IPS-15b (cell line): ENCODE data around the gene DENND1A.

Experiments used
- H3K27me3 ChIP-seq: one replicate; pipeline ENCODE4 v1.6.1; 2013; ENCODE audit warnings: low read length; ENCODE audit not compliant: control insufficient read depth, insufficient read depth
- H3K36me3 ChIP-seq: one replicate; pipeline ENCODE4 v1.6.1; 2013; ENCODE audit warnings: low read length; ENCODE audit not compliant: control insufficient read depth, insufficient read depth
- H3K4me1 ChIP-seq: one replicate; pipeline ENCODE4 v1.6.1; 2013; ENCODE audit warnings: mild to moderate bottlenecking, low read length; ENCODE audit not compliant: control insufficient read depth, insufficient read depth
- H3K4me3 ChIP-seq: one replicate; pipeline ENCODE4 v1.5.1; 2013; ENCODE audit warnings: low read depth, low read length
- H3K9ac ChIP-seq: one replicate; pipeline ENCODE4 v1.6.1; 2013; ENCODE audit warnings: low read depth, mild to moderate bottlenecking, low read length
- H3K9me3 ChIP-seq: one replicate; pipeline ENCODE4 v1.6.1; 2013; ENCODE audit warnings: mild to moderate bottlenecking, low read length; ENCODE audit not compliant: control insufficient read depth, insufficient read depth

Gene DENND1A

GRCh38 chr9:123796094-123796493 is 133.8 kb downstream of the DENND1A start:
- H3K27me3 ChIP-seq, result no peaks in the 10 kb centered on the region
- H3K4me3 ChIP-seq, result no peak overlapping the region
- no peaks in the 10 kb centered on the region for H3K4me1 ChIP-seq
- H3K9me3 ChIP-seq, result no peaks in the 10 kb centered on the region
- no peaks in the 10 kb centered on the region for H3K36me3 ChIP-seq
- no peak overlapping the region for H3K9ac ChIP-seq

GRCh38 chr9:123795336-123795735 is 134.6 kb downstream of the DENND1A start:
- Histone ChIP-seq H3K4me1 (no peaks in the 10 kb centered on the region), H3K9ac (no peak overlapping the region), H3K9me3 (no peaks in the 10 kb centered on the region), H3K36me3 (no peaks in the 10 kb centered on the region), H3K27me3 (no peaks in the 10 kb centered on the region), H3K4me3 (no peak overlapping the region)

GRCh38 chr9:123792501-123792900 is 137.4 kb downstream of the DENND1A start:
- Histone ChIP-seq H3K36me3 (no peaks in the 10 kb centered on the region), H3K4me1 (peaks cover 2% of the 10 kb centered on the region), H3K27me3 (no peaks in the 10 kb centered on the region), H3K9ac (no peak overlapping the region), H3K4me3 (no peak overlapping the region), H3K9me3 (no peaks in the 10 kb centered on the region)

GRCh38 chr9:123789554-123790292 is 140.2 kb downstream of the DENND1A start:
- Histone ChIP-seq H3K4me3 (no peak overlapping the region), H3K9me3 (no peaks in the 10 kb centered on the region), H3K36me3 (no peaks in the 10 kb centered on the region), H3K4me1 (peaks cover 2% of the 10 kb centered on the region), H3K27me3 (no peaks in the 10 kb centered on the region), H3K9ac (no peak overlapping the region)

GRCh38 chr9:123787416-123787815 is 142.5 kb downstream of the DENND1A start:
- Histone ChIP-seq H3K36me3 (no peaks in the 10 kb centered on the region), H3K9me3 (no peaks in the 10 kb centered on the region), H3K4me3 (no peak overlapping the region)

GRCh38 chr9:123784518-123784917 is 145.4 kb downstream of the DENND1A start:
- Histone ChIP-seq H3K4me1 (peaks cover 2% of the 10 kb centered on the region), H3K9me3 (no peaks in the 10 kb centered on the region), H3K27me3 (no peaks in the 10 kb centered on the region), H3K36me3 (no peaks in the 10 kb centered on the region), H3K4me3 (no peak overlapping the region), H3K9ac (no peak overlapping the region)

More at GRCh38 chr9:123787416-123787815, 142.5 kb downstream of the DENND1A start:
- Histone ChIP-seq H3K4me1 (peaks cover 2% of the 10 kb centered on the region), H3K9ac (no peak overlapping the region), H3K27me3 (no peaks in the 10 kb centered on the region)

GRCh38 chr9:123778232-123778902 is 151.6 kb downstream of the DENND1A start:
- Histone ChIP-seq H3K27me3 (no peaks in the 10 kb centered on the region), H3K4me1 (peaks cover 12% of the 10 kb centered on the region), H3K4me3 (no peak overlapping the region), H3K36me3 (no peaks in the 10 kb centered on the region), H3K9ac (no peak overlapping the region), H3K9me3 (no peaks in the 10 kb centered on the region)

- Histone ChIP-seq H3K4me1 (peaks cover 12% of the 10 kb centered on the region), H3K36me3 (no peaks in the 10 kb centered on the region), H3K4me3 (no peak overlapping the region), H3K9ac (no peak overlapping the region), H3K27me3 (no peaks in the 10 kb centered on the region), H3K9me3 (no peaks in the 10 kb centered on the region)
Observed at GRCh38 chr9:123776708-123777537, 153.0 kb downstream of the DENND1A start.

- peaks cover 12% of the 10 kb centered on the region for H3K4me1 ChIP-seq
Observed at GRCh38 chr9:123775289-123776284, 154.3 kb downstream of the DENND1A start.

GRCh38 chr9:123773783-123774182 is 156.1 kb downstream of the DENND1A start:
- Histone ChIP-seq H3K4me3 (no peak overlapping the region), H3K9me3 (no peaks in the 10 kb centered on the region), H3K9ac (no peak overlapping the region), H3K36me3 (no peaks in the 10 kb centered on the region), H3K27me3 (no peaks in the 10 kb centered on the region), H3K4me1 (peaks cover 12% of the 10 kb centered on the region)

More at GRCh38 chr9:123775289-123776284, 154.3 kb downstream of the DENND1A start:
- Histone ChIP-seq H3K9me3 (no peaks in the 10 kb centered on the region), H3K4me3 (no peak overlapping the region), H3K9ac (no peak overlapping the region), H3K36me3 (no peaks in the 10 kb centered on the region), H3K27me3 (no peaks in the 10 kb centered on the region)

GRCh38 chr9:123772967-123773366 is 157.0 kb downstream of the DENND1A start:
- H3K27me3 ChIP-seq, result no peaks in the 10 kb centered on the region
- no peaks in the 10 kb centered on the region for H3K9me3 ChIP-seq
- no peaks in the 10 kb centered on the region for H3K36me3 ChIP-seq
- peaks cover 12% of the 10 kb centered on the region for H3K4me1 ChIP-seq
- H3K9ac ChIP-seq, result no peak overlapping the region
- H3K4me3 ChIP-seq, result no peak overlapping the region
